Fibroblast of lung (primary cell): Measurements from ENCODE around the gene KRT6C. TPM values are rescaled to one million over a fixed set of nuclear protein-coding genes. Genes with fewer than 3 reads are reported as not detected.

ENCODE experiments used
- DNase-seq, 2 donors: peaks; one replicate each; pipeline versions ENCODE4 v3.0.0 to v3.0.0-alpha.2; 2010; ENCODE audit warnings: low read depth in 2 of 2
- H2AFZ ChIP-seq: 2 replicates; pipeline ENCODE4 v1.5.1; 2012; ENCODE audit warnings: low read length, control low read depth, inconsistent platforms
- H3K27ac ChIP-seq: 2 replicates; pipeline ENCODE4 v1.5.1; 2011; ENCODE audit warnings: low read length, control low read depth; ENCODE audit not compliant: insufficient read depth
- H3K27me3 ChIP-seq: 2 replicates; pipeline ENCODE4 v1.5.1; 2011; ENCODE audit warnings: mild to moderate bottlenecking, low read length; ENCODE audit not compliant: control insufficient read depth, insufficient read depth
- H3K36me3 ChIP-seq: 2 replicates; pipeline ENCODE4 v1.5.1; 2011; ENCODE audit warnings: low read length; ENCODE audit not compliant: control insufficient read depth, insufficient read depth
- H3K4me1 ChIP-seq: 2 replicates; pipeline ENCODE4 v1.5.1; 2011; ENCODE audit warnings: low read length; ENCODE audit not compliant: control insufficient read depth, insufficient read depth; ENCODE audit errors: extremely low read depth
- H3K4me2 ChIP-seq: 2 replicates; pipeline ENCODE4 v1.5.1; 2011; ENCODE audit warnings: low read length, control low read depth; ENCODE audit not compliant: insufficient read depth; ENCODE audit errors: extremely low read depth
- H3K4me3 ChIP-seq, 4 experiments: fragments of 200-600 bp in 1 of 4; sonication (generic) in 1 of 4; replicated peaks in 1 of 4; 2 replicates each; pipeline ENCODE4 v1.5.1; 2011 to 2016; ENCODE audit warnings: low read length in 4 of 4, low read depth in 3 of 4, mild to moderate bottlenecking in 3 of 4, control low read depth in 2 of 4, inconsistent platforms in 1 of 4, mixed read lengths in 1 of 4; ENCODE audit not compliant: insufficient read depth in 1 of 4; ENCODE audit errors: control extremely low read depth in 1 of 4
- H3K79me2 ChIP-seq: 2 replicates; pipeline ENCODE4 v1.5.1; 2012; ENCODE audit warnings: mild to moderate bottlenecking, low read length, inconsistent platforms; ENCODE audit not compliant: control insufficient read depth, insufficient read depth
- H3K9ac ChIP-seq: 2 replicates; pipeline ENCODE4 v1.5.1; 2011; ENCODE audit warnings: mild to moderate bottlenecking, low read length, control low read depth; ENCODE audit not compliant: insufficient read depth
- H3K9me3 ChIP-seq: 2 replicates; pipeline ENCODE4 v1.5.1; 2012; ENCODE audit warnings: low read depth, low read length; ENCODE audit not compliant: control insufficient read depth, insufficient read depth
- H4K20me1 ChIP-seq: 2 replicates; pipeline ENCODE4 v1.5.1; 2011; ENCODE audit warnings: low read length; ENCODE audit not compliant: control insufficient read depth, insufficient read depth; ENCODE audit errors: extremely low read depth
- EZH2 ChIP-seq: IDR thresholded peaks from 2 replicates; pipeline ENCODE4 v1.5.1; 2012; ENCODE audit warnings: low read length, control low read depth, mild to moderate bottlenecking; ENCODE audit errors: missing control alignments
- polyA plus RNA-seq, 2 donors: library from polyadenylated mRNA; depleted of rRNA in 1 of 2; stranded (reverse) in 1 of 2; unstranded in 1 of 2; fragments of >200 nt; gene quantifications; 2 replicates each; pipeline ENCODE4 v1.2.1, GENCODE V29; 2011 to 2012; ENCODE audit warnings: missing spikeins in 1 of 2
- total RNA-seq: library from RNA; depleted of rRNA; stranded (reverse); fragments of >200 nt; gene quantifications from 2 replicates; pipeline ENCODE4 v1.2.1, GENCODE V29; 2014
- TF ChIP-seq, protein P1 (sequence below), 2 donors: IDR thresholded peaks in 1 of 2; conservative IDR thresholded peaks in 1 of 2; 1 replicate in 1 of 2; 2 replicates in 1 of 2; pipeline ENCODE4 v1.5.1; 2011 to 2012; ENCODE audit warnings: low read length in 2 of 2, control low read depth in 1 of 2, inconsistent platforms in 1 of 2, low read depth in 1 of 2, mild to moderate bottlenecking in 1 of 2

Gene KRT6C
- total and polyA plus RNA-seq, 2 donors (not counting 1 experiment from before 2014, with no cell fraction given), result not detected

GRCh38 chr12:52436000-52436827 lies 37.4 kb downstream of the KRT6C start:
- DNase-seq, result peak in 1 of 2 donors; percentile 95
- Histone ChIP-seq H3K9me3 (no peaks in the 10 kb centered on the region), H3K79me2 (no peaks in the 10 kb centered on the region), H3K4me3 (no peak overlapping the region), H3K9ac (no peak overlapping the region), H3K4me2 (no peak overlapping the region), H3K27me3 (no peaks in the 10 kb centered on the region), H2AFZ (no peak overlapping the region), H4K20me1 (no peaks in the 10 kb centered on the region), H3K27ac (no peak overlapping the region), H3K4me1 (no peaks in the 10 kb centered on the region), H3K36me3 (no peaks in the 10 kb centered on the region)
- no peak for TF ChIP-seq EZH2
- TF ChIP-seq, protein P1, sequence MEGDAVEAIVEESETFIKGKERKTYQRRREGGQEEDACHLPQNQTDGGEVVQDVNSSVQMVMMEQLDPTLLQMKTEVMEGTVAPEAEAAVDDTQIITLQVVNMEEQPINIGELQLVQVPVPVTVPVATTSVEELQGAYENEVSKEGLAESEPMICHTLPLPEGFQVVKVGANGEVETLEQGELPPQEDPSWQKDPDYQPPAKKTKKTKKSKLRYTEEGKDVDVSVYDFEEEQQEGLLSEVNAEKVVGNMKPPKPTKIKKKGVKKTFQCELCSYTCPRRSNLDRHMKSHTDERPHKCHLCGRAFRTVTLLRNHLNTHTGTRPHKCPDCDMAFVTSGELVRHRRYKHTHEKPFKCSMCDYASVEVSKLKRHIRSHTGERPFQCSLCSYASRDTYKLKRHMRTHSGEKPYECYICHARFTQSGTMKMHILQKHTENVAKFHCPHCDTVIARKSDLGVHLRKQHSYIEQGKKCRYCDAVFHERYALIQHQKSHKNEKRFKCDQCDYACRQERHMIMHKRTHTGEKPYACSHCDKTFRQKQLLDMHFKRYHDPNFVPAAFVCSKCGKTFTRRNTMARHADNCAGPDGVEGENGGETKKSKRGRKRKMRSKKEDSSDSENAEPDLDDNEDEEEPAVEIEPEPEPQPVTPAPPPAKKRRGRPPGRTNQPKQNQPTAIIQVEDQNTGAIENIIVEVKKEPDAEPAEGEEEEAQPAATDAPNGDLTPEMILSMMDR (conservative IDR thresholded peaks at IDR 0.05 in 1 of 2, IDR thresholded peaks at IDR 0.05 in 1 of 2; ENCODE audit: low read depth in 1 of 2, low read length in 2 of 2), result no peak

DNA sequence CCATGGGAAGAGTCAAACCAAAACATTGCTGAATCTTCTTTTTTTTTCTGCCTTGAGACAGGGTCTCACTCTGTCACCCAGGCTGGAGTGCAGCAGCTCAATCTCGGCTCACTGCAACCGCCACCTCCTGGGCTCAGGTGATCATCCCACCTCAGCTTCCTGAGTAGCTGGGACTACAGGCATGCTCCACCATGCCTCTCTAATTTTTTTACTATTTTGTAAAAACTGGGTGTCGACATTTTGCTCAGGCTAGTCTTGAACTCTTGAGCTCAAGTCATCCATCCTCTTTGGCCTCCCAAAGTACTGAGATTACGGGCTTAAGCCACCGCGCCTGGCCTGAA lies 38.0 kb downstream of the KRT6C start:
- TF ChIP-seq, protein P1 (conservative IDR thresholded peaks at IDR 0.05 in 1 of 2, IDR thresholded peaks at IDR 0.05 in 1 of 2; ENCODE audit: low read depth in 1 of 2, low read length in 2 of 2), result no peak
- no peak for TF ChIP-seq EZH2
- Histone ChIP-seq H3K4me1 (no peaks in the 10 kb centered on the region), H3K4me2 (no peak overlapping the region), H3K27me3 (no peaks in the 10 kb centered on the region), H3K4me3 (no peak overlapping the region), H3K79me2 (no peaks in the 10 kb centered on the region), H3K36me3 (no peaks in the 10 kb centered on the region), H3K9ac (no peak overlapping the region), H3K9me3 (no peaks in the 10 kb centered on the region), H4K20me1 (no peaks in the 10 kb centered on the region), H3K27ac (no peak overlapping the region), H2AFZ (no peak overlapping the region)
- no peak for DNase-seq

DNA sequence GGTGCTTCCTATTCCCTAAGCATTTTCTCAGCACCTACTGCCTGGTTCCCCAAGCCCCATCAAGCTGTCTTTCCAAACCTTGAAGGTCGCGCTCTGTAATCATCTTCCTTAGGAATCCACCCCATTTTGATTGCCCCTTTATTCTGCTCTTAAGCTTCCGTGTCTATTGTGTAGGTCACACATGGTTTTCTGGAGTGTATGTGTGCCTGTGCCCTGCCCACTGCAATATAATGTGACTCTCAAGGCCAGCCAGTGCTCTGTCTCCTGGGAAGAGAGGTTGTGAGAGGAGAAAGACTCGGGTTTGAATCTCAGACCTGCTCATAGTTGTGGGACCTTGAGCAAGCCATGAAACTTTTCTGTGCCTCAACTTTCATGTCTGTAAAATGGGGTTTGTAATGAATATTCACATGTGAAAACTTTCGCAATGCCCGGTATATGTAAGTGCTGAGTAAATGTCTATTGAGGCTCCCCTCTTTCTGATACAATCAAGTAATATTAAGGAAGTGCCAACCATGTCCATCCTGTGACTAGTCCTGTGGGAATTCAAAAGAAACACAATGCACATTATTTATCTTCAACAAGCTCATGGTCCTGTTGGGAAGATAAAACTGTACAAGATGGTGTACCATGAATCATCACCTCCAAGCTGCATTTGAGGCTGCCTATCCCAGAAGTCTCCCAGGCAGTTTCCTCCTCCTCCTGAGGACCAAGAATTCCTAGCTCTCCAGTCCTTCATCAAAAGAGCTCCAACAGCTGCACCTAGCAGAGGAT lies 38.7 kb downstream of the KRT6C start:
- no peaks in the 10 kb centered on the region for H3K4me1 ChIP-seq
- H3K27ac ChIP-seq, result no peak overlapping the region
- no peak overlapping the region for H3K4me2 ChIP-seq
- peak in 1 of 2 donors; percentile 74 for DNase-seq
- H3K9ac ChIP-seq, result no peak overlapping the region
- no peak overlapping the region for H2AFZ ChIP-seq
- no peaks in the 10 kb centered on the region for H3K27me3 ChIP-seq
- TF ChIP-seq EZH2, result no peak
- TF ChIP-seq, protein P1 (conservative IDR thresholded peaks at IDR 0.05 in 1 of 2, IDR thresholded peaks at IDR 0.05 in 1 of 2; ENCODE audit: low read depth in 1 of 2, low read length in 2 of 2), result no peak
- no peak overlapping the region for H3K4me3 ChIP-seq
- no peaks in the 10 kb centered on the region for H3K79me2 ChIP-seq
- H4K20me1 ChIP-seq, result no peaks in the 10 kb centered on the region
- no peaks in the 10 kb centered on the region for H3K9me3 ChIP-seq
- no peaks in the 10 kb centered on the region for H3K36me3 ChIP-seq
